Gastrocnemius medialis (tissue), 4 donors: ENCODE data around the gene PADI3. TPM values are rescaled to one million over a fixed set of nuclear protein-coding genes. Genes with fewer than 3 reads are reported as not detected.
A peak's percentile ranks its signal among the peaks of the same experiment; 100 is the strongest.

Experiments
- ATAC-seq, 2 donors: fragments of 150-250 bp; one replicate each; pipeline ENCODE4 v1.9.1; 2016
- DNase-seq, 2 donors: peaks; one replicate each; pipeline ENCODE4 v3.0.0-alpha.2; 2019
- H3K27ac ChIP-seq, 4 donors: fragments of 200-600 bp; sonication (generic); 1 replicate in 1 of 4; 2 replicates in 3 of 4; pipeline ENCODE4 v1.5.1; 2016 to 2018; ENCODE audit warnings: mild to moderate bottlenecking in 2 of 4, moderate library complexity in 1 of 4
- H3K27me3 ChIP-seq, 3 donors: fragments of 200-600 bp; sonication (generic) in 2 of 3; 1 replicate in 1 of 3; 2 replicates in 2 of 3; pipeline versions ENCODE4 v1.5.1 to v1.6.0; 2016 to 2019; ENCODE audit warnings: mild to moderate bottlenecking in 1 of 3, moderate library complexity in 1 of 3
- H3K36me3 ChIP-seq, 2 donors: fragments of 200-600 bp; sonication (generic) in 1 of 2; one replicate each; pipeline ENCODE4 v1.5.1; 2017 to 2018
- H3K4me1 ChIP-seq, 2 donors: fragments of 200-600 bp; sonication (generic) in 1 of 2; one replicate each; pipeline ENCODE4 v1.5.1; 2016 to 2017; ENCODE audit warnings: mild to moderate bottlenecking in 2 of 2
- H3K4me3 ChIP-seq, 4 donors: fragments of 200-600 bp; sonication (generic) in 3 of 4; 1 replicate in 1 of 4; 2 replicates in 3 of 4; pipeline ENCODE4 v1.5.1; 2016 to 2019; ENCODE audit warnings: mild to moderate bottlenecking in 2 of 4
- H3K9me3 ChIP-seq, 3 donors: fragments of 200-600 bp; sonication (generic) in 2 of 3; 1 replicate in 1 of 3; 2 replicates in 2 of 3; pipeline ENCODE4 v1.5.1; 2016 to 2019
- POLR2A ChIP-seq, 2 donors: fragments of 450-650 bp; IDR thresholded peaks; one replicate each; pipeline ENCODE4 v1.6.1; 2017; ENCODE audit warnings: antibody characterized with exemption in 2 of 2, mild to moderate bottlenecking in 2 of 2, moderate library complexity in 2 of 2
- in situ Hi-C, 4 donors: fragments of 200-750 bp; cut with MboI; loops; one replicate each; pipeline versions ENCODE4 v1.15.0 to v1.8.0; 2017; ENCODE audit warnings: low sequenced_read_pairs in 4 of 4
- intact Hi-C: fragments of 100-400 bp; cut with DNase I; formaldehyde crosslinking; loops from one replicate; pipeline ENCODE4 v1.15.1; 2023; ENCODE audit warnings: low total_unique reads
- total RNA-seq, 4 donors: library from RNA; depleted of rRNA; stranded (reverse); fragments of >200 nt; gene quantifications; one replicate each; pipeline versions ENCODE4 v1.1.0 to v1.2.3, GENCODE V29; 2016
- TF ChIP-seq, protein P1 (sequence below), 5 experiments: fragments of 450-650 bp in 3 of 5; fragments of 200-600 bp in 2 of 5; sonication (generic) in 2 of 5; IDR thresholded peaks in 4 of 5; conservative IDR thresholded peaks in 1 of 5; 1 replicate in 4 of 5; 2 replicates in 1 of 5; pipeline ENCODE4 v1.5.1; 2016 to 2019; ENCODE audit warnings: antibody characterized with exemption in 5 of 5, mild to moderate bottlenecking in 3 of 5, moderate library complexity in 3 of 5

PADI3 gene
- total RNA-seq, 4 donors from 2014 or later, result not detected

DNA sequence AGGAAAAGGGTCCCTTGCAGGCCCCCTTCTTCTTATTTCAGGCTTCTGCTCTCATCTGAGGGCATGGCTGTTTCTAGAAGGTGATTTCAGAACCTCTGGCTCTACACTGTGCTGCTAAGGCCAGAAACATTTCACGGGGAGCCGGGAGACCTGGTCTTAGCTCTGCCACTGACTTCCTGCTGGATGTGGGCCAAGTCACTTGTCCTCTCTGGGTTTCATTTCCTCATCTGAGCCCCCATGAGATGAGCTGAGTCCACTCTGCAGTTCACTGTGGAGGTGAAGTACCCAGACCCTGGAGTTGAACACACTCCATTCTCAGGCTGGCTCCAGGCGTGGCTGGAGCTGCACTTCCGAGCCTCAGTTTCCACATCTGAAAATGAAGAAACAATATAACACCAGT lies 41.9 kb upstream of the PADI3 start:
- Histone ChIP-seq H3K36me3 (no peaks in the 10 kb centered on the region), H3K27ac (no peak overlapping the region), H3K4me3 (no peak overlapping the region), H3K9me3 (no peaks in the 10 kb centered on the region), H3K27me3 (peaks cover 0 to 6% (median 2%) of the 10 kb centered on the region in 3 donors), H3K4me1 (no peaks in the 10 kb centered on the region)
- intact Hi-C loops, result no loop called here
- no peak for TF ChIP-seq POLR2A (IDR thresholded peaks at IDR 0.05)
- DNase-seq, result peak; percentile 11 to 29
- in situ Hi-C loops, result no loop called here
- no peak for ATAC-seq

DNA sequence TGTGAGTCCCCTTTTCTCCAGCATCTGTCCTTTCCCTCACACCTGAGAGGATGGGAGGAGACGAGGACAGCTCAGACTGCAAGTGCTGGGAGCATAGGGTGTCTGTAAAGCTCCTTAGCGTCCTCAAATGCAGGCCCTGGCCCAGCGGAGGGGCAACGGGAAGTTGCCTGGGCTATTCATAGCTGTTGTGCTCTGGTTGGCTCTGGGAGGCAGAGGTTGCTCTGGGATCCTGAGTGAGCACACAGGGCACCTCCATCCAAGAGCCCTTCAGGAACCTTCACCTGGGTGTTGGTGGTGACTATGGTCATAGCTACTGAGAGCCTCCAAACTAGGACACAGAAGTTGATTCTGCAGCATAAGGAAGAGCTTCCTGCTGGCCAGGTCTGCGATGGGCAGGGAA lies 41.4 kb upstream of the PADI3 start:
- in situ Hi-C loops (no loop called here), intact Hi-C loops (no loop called here)
- H3K27me3 ChIP-seq, result peaks cover 0 to 11% (median 4%) of the 10 kb centered on the region in 3 donors
- H3K36me3 ChIP-seq, result no peaks in the 10 kb centered on the region
- TF ChIP-seq POLR2A (IDR thresholded peaks at IDR 0.05), result no peak
- TF ChIP-seq, protein P1, sequence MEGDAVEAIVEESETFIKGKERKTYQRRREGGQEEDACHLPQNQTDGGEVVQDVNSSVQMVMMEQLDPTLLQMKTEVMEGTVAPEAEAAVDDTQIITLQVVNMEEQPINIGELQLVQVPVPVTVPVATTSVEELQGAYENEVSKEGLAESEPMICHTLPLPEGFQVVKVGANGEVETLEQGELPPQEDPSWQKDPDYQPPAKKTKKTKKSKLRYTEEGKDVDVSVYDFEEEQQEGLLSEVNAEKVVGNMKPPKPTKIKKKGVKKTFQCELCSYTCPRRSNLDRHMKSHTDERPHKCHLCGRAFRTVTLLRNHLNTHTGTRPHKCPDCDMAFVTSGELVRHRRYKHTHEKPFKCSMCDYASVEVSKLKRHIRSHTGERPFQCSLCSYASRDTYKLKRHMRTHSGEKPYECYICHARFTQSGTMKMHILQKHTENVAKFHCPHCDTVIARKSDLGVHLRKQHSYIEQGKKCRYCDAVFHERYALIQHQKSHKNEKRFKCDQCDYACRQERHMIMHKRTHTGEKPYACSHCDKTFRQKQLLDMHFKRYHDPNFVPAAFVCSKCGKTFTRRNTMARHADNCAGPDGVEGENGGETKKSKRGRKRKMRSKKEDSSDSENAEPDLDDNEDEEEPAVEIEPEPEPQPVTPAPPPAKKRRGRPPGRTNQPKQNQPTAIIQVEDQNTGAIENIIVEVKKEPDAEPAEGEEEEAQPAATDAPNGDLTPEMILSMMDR (IDR thresholded peaks at IDR 0.05 in 4 of 5, conservative IDR thresholded peaks at IDR 0.05 in 1 of 5), result no peak
- ATAC-seq, result no peak
- no peaks in the 10 kb centered on the region for H3K4me1 ChIP-seq
- H3K4me3 ChIP-seq, result no peak overlapping the region
- no peak for DNase-seq
- no peak overlapping the region for H3K27ac ChIP-seq
- H3K9me3 ChIP-seq, result no peaks in the 10 kb centered on the region

DNA sequence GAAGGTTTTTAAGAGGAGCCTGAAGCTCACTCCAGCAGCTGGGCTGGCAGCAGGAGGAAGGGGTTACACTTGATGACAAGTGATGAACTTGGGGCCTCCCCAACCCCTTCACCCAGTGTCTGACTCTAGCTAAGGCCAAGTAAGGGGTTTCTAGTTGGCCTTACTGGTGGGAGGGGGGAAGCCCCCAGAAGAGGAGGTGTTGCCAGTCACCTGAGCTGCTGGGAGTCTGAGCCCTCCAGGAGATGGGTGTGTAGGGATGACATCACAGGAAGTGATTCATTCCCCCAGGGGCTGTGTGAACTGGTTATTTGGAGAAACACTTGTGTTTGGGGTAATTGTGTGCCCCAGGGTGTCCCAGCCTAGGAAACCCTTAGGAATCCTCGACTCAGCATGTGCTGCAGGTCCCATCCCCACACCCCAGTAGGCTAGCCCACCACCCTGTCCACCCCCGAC lies 40.9 kb upstream of the PADI3 start:
- TF ChIP-seq, protein P1 (IDR thresholded peaks at IDR 0.05 in 4 of 5, conservative IDR thresholded peaks at IDR 0.05 in 1 of 5), result no peak
- TF ChIP-seq POLR2A (IDR thresholded peaks at IDR 0.05), result no peak
- intact Hi-C loops, result no loop called here
- DNase-seq, result no peak

DNA sequence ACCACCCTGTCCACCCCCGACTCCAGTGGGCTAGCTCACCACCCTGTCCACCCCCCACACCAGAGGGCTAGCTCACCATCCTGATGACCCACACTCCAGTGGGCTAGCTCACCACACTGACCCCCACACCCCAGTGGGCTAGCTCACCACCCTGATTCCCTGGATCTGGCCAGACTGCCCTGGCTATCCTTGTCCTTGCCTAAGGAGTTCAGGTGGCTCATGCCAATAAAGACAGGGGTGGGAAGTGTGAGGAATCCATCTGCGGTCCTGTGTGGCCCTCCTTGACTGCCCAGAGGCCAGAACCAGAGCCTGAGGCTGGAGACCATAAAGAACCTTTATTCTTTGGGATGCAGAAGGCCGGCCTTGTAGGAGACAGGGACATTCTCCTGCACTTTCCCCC lies 40.4 kb upstream of the PADI3 start:
- peaks cover 5 to 13% (median 11%) of the 10 kb centered on the region in 3 donors for H3K27me3 ChIP-seq
- H3K4me1 ChIP-seq, result no peaks in the 10 kb centered on the region
- intact Hi-C loops, result no loop called here
- in situ Hi-C loops, result no loop called here
- no peak overlapping the region for H3K4me3 ChIP-seq
- no peaks in the 10 kb centered on the region for H3K9me3 ChIP-seq
- no peak overlapping the region for H3K27ac ChIP-seq
- ATAC-seq (no peak), DNase-seq (no peak)
- TF ChIP-seq, protein P1 (IDR thresholded peaks at IDR 0.05 in 4 of 5, conservative IDR thresholded peaks at IDR 0.05 in 1 of 5), result no peak
- no peak for TF ChIP-seq POLR2A (IDR thresholded peaks at IDR 0.05)
- no peaks in the 10 kb centered on the region for H3K36me3 ChIP-seq

More for the DNA sequence above, 40.9 kb upstream of the PADI3 start:
- in situ Hi-C loops, result no loop called here
- Histone ChIP-seq H3K4me3 (no peak overlapping the region), H3K27ac (no peak overlapping the region), H3K9me3 (no peaks in the 10 kb centered on the region), H3K27me3 (peaks cover 0 to 11% (median 7%) of the 10 kb centered on the region in 3 donors), H3K4me1 (no peaks in the 10 kb centered on the region), H3K36me3 (no peaks in the 10 kb centered on the region)
- no peak for ATAC-seq

DNA sequence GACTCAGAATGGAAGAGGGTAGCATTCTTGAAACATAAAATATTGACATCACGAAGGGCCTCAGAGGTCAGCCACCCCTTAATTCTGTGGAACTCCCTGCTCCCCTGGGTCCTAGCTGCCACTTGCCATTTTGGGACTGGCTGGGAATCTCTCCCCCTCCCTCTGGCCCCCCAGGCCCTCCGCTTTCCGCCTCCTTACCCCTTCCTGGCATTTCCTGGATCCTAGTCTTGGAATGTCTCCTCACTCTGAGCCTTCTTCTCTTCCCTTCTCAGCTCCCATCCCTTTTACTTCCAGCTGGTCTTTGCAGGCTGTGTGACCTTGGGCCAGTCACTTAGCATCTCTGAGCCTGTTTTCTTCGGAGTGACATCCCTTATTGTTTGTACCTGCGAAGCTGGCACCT lies 39.5 kb upstream of the PADI3 start:
- no peaks in the 10 kb centered on the region for H3K9me3 ChIP-seq
- H3K4me3 ChIP-seq, result no peak overlapping the region
- TF ChIP-seq POLR2A (IDR thresholded peaks at IDR 0.05), result no peak
- TF ChIP-seq, protein P1 (IDR thresholded peaks at IDR 0.05 in 4 of 5, conservative IDR thresholded peaks at IDR 0.05 in 1 of 5), result no peak
- DNase-seq (no peak), ATAC-seq (no peak)
- H3K27ac ChIP-seq, result no peak overlapping the region
- H3K36me3 ChIP-seq, result no peaks in the 10 kb centered on the region
- no peaks in the 10 kb centered on the region for H3K4me1 ChIP-seq
- H3K27me3 ChIP-seq, result peaks cover 11 to 20% (median 14%) of the 10 kb centered on the region in 3 donors
- intact Hi-C loops (no loop called here), in situ Hi-C loops (no loop called here)
